ENCODE measurements around the gene LSM12. TPM values are rescaled to one million over a fixed set of nuclear protein-coding genes. Genes with fewer than 3 reads are reported as not detected.

The LSM12 gene
- total and polyA plus RNA-seq, 2 donors (not counting 3 experiments of a cell fraction or from before 2014, with no cell fraction given) = 36.5 to 68.9 TPM

- Histone ChIP-seq H3K27ac (ENCODE audit: insufficient read depth, low read depth, low read length) (no peak overlapping the region), H3K36me3 (ENCODE audit: control insufficient read depth in 2 of 2, extremely low read depth in 1 of 2, insufficient read depth in 2 of 2, low read length in 2 of 2) (no peaks in the 10 kb centered on the region), H3K4me2 (ENCODE audit: insufficient read depth, low read length) (no peak overlapping the region), H3K4me1 (ENCODE audit: control insufficient read depth, extremely low read depth, insufficient read depth, low read length) (peaks cover 4% of the 10 kb centered on the region), H4K20me1 (replicated peaks; ENCODE audit: control insufficient read depth, extremely low read depth, insufficient read depth, low read length) (no peaks in the 10 kb centered on the region), H3K9ac (replicated peaks; ENCODE audit: extremely low read depth, insufficient read depth, low read length) (no peak overlapping the region), H3K79me2 (ENCODE audit: control insufficient read depth, insufficient read depth, low read length) (no peaks in the 10 kb centered on the region), H3K9me1 (replicated peaks; ENCODE audit: control insufficient read depth, extremely low read depth, insufficient read depth, low read length) (no peaks in the 10 kb centered on the region), H2AFZ (ENCODE audit: low read depth, low read length) (no peak overlapping the region), H3K9me3 (replicated peaks; ENCODE audit: control insufficient read depth, insufficient read depth, low read length) (no peaks in the 10 kb centered on the region), H3K27me3 (ENCODE audit: control insufficient read depth in 2 of 2, insufficient read depth in 2 of 2, low read length in 2 of 2) (peaks cover 10% of the 10 kb centered on the region in 2 experiments), H3K4me3 (replicated peaks in 1 of 3; ENCODE audit: insufficient read depth in 1 of 3, low read depth in 1 of 3, low read length in 3 of 3) (no peak overlapping the region)
- DNase-seq (ENCODE audit: low read depth, low spot score) (no peak), FAIRE-seq (no peak)
- intact Hi-C loops (cut with micrococcal nuclease) = no loop called here
- ChIA-PET CTCF (interaction anchor here (1.2 to 2.1 kb wide), 4 partner anchors 12 to 76 kb away, joined by 3 to 14 read pairs (median 4); no protein-coding TSS in a partner anchor), POLR2A (no interaction called here)
- TF ChIP-seq JUN (IDR thresholded peaks at IDR 0.05; ENCODE audit: borderline replicate concordance, insufficient read depth, insufficient read length, low read depth) (no peak), MAX (IDR thresholded peaks at IDR 0.05; ENCODE audit: insufficient read depth, insufficient read length) (no peak), FOS (IDR thresholded peaks at IDR 0.05; ENCODE audit: borderline replicate concordance, insufficient read depth, low read length) (no peak), POLR2A (IDR thresholded peaks at IDR 0.05; ENCODE audit: low read depth, low read length) (no peak), EZH2 (IDR thresholded peaks at IDR 0.05; ENCODE audit: borderline replicate concordance, low read depth, low read length, severe bottlenecking) (no peak), CTCF (IDR thresholded peaks at IDR 0.05; ENCODE audit: extremely low read depth in 1 of 2, insufficient read depth in 1 of 2, low read depth in 1 of 2, low read length in 2 of 2) (no peak), GATA2 (IDR thresholded peaks at IDR 0.05; ENCODE audit: insufficient read depth, insufficient read length, low read depth, low read length) (no peak), MYC (IDR thresholded peaks at IDR 0.05; ENCODE audit: low read depth, low read length) (no peak), POLR2AphosphoS5 (IDR thresholded peaks at IDR 0.05; ENCODE audit: insufficient read depth, low read depth, low read length) (no peak)
- dilution Hi-C loops (cut with MboI; ENCODE audit: extremely low pct_ligation_motif_present, low sequenced_read_pairs) = no loop called here
- BruUV-seq (replicated peaks) = no TSS peak
Measured at GRCh38 chr17:43986225-43986981, 80.1 kb downstream of the LSM12 start.
